IPS-NIHi11 (cell line): ENCODE results near the gene NAP1L4.
"Not testable (repeated sequence)": the region's sequence is repeated elsewhere in the genome, so short reads cannot be mapped to it uniquely, and the experiment has no call there.

Experiments
- DNase-seq: peaks from one replicate; pipeline ENCODE4 v3.0.0; 2012; ENCODE audit warnings: mixed read lengths, low spot score

The NAP1L4 gene

GRCh38 chr11:2958251-2958650 lies 33.9 kb downstream of the NAP1L4 start:
- DNase-seq: no peak

- no peak for DNase-seq
Observed at GRCh38 chr11:2955906-2956476, 36.1 kb downstream of the NAP1L4 start.

GRCh38 chr11:2954263-2954662 lies 37.9 kb downstream of the NAP1L4 start:
- DNase-seq: no peak

- DNase-seq: no peak
Observed at GRCh38 chr11:2952290-2952689, 39.8 kb downstream of the NAP1L4 start.

GRCh38 chr11:2951231-2952110 lies 40.7 kb downstream of the NAP1L4 start:
- DNase-seq: no peak

GRCh38 chr11:2950825-2951224 lies 41.3 kb downstream of the NAP1L4 start:
- no peak for DNase-seq

GRCh38 chr11:2949920-2950319 lies 42.2 kb downstream of the NAP1L4 start:
- no peak for DNase-seq

- no peak for DNase-seq
Observed at GRCh38 chr11:2947744-2948143, 44.4 kb downstream of the NAP1L4 start.

- DNase-seq: no peak
Observed at GRCh38 chr11:2945757-2946287, 46.3 kb downstream of the NAP1L4 start.

- DNase-seq: peak; percentile 81
Observed at GRCh38 chr11:2945031-2945756, 46.9 kb downstream of the NAP1L4 start.

- DNase-seq: no peak
Observed at GRCh38 chr11:2944530-2944929, 47.6 kb downstream of the NAP1L4 start.

GRCh38 chr11:2943711-2944118 lies 48.4 kb downstream of the NAP1L4 start:
- DNase-seq: no peak

GRCh38 chr11:2942872-2943710 lies 49.0 kb downstream of the NAP1L4 start:
- DNase-seq: no peak

- DNase-seq: no peak
Observed at GRCh38 chr11:2942447-2942846, 49.7 kb downstream of the NAP1L4 start.

GRCh38 chr11:2940921-2941821 lies 51.0 kb downstream of the NAP1L4 start:
- DNase-seq: no peak

- DNase-seq: no peak
Observed at GRCh38 chr11:2940147-2940920, 51.8 kb downstream of the NAP1L4 start.

GRCh38 chr11:2938458-2939418 lies 53.4 kb downstream of the NAP1L4 start:
- DNase-seq: not testable (repeated sequence)

GRCh38 chr11:2937641-2938457 lies 54.3 kb downstream of the NAP1L4 start:
- not testable (repeated sequence) for DNase-seq
